ENCODE data around the gene EHBP1.

Gene EHBP1

GRCh38 chr2:62933398-62933917 lies 227.9 kb downstream of the EHBP1 start:
- Histone ChIP-seq H3K9ac (ENCODE audit: insufficient read length, low read depth) (no peak overlapping the region), H3K36me3 (ENCODE audit: insufficient read depth, insufficient read length, low read length) (no peaks in the 10 kb centered on the region), H3K27me3 (ENCODE audit: insufficient read depth, insufficient read length) (no peaks in the 10 kb centered on the region), H3K9me3 (ENCODE audit: insufficient read depth, low read length) (no peaks in the 10 kb centered on the region), H3K4me3 (ENCODE audit: insufficient read length, low read depth) (no peak overlapping the region), H3K4me1 (ENCODE audit: insufficient read depth, insufficient read length) (no peaks in the 10 kb centered on the region)
- TF ChIP-seq YY1 (IDR thresholded peaks at IDR 0.05; ENCODE audit: insufficient read depth, insufficient read length) (no peak), ZNF274 (IDR thresholded peaks at IDR 0.05; ENCODE audit: low read depth, low read length) (no peak), SUZ12 (IDR thresholded peaks at IDR 0.05; ENCODE audit: extremely low read depth, insufficient read depth, insufficient read length) (no peak)
- DNase-seq (ENCODE audit: low read depth, low spot score) = no peak

GRCh38 chr2:62934517-62934916 lies 229.0 kb downstream of the EHBP1 start:
- DNase-seq (ENCODE audit: low read depth, low spot score) = no peak
- H3K9ac ChIP-seq (ENCODE audit: insufficient read length, low read depth) = no peak overlapping the region
- no peaks in the 10 kb centered on the region for H3K9me3 ChIP-seq (ENCODE audit: insufficient read depth, low read length)
- no peak overlapping the region for H3K4me3 ChIP-seq (ENCODE audit: insufficient read length, low read depth)
- no peaks in the 10 kb centered on the region for H3K36me3 ChIP-seq (ENCODE audit: insufficient read depth, insufficient read length, low read length)
- TF ChIP-seq ZNF274 (IDR thresholded peaks at IDR 0.05; ENCODE audit: low read depth, low read length) (no peak), YY1 (IDR thresholded peaks at IDR 0.05; ENCODE audit: insufficient read depth, insufficient read length) (no peak), SUZ12 (IDR thresholded peaks at IDR 0.05; ENCODE audit: extremely low read depth, insufficient read depth, insufficient read length) (no peak)
- no peaks in the 10 kb centered on the region for H3K4me1 ChIP-seq (ENCODE audit: insufficient read depth, insufficient read length)
- H3K27me3 ChIP-seq (ENCODE audit: insufficient read depth, insufficient read length) = no peaks in the 10 kb centered on the region

GRCh38 chr2:62938126-62938525 lies 232.6 kb downstream of the EHBP1 start:
- H3K9me3 ChIP-seq (ENCODE audit: insufficient read depth, low read length) = no peaks in the 10 kb centered on the region
- H3K9ac ChIP-seq (ENCODE audit: insufficient read length, low read depth) = no peak overlapping the region
- DNase-seq (ENCODE audit: low read depth, low spot score) = no peak
- H3K36me3 ChIP-seq (ENCODE audit: insufficient read depth, insufficient read length, low read length) = no peaks in the 10 kb centered on the region
- H3K4me1 ChIP-seq (ENCODE audit: insufficient read depth, insufficient read length) = no peaks in the 10 kb centered on the region
- no peaks in the 10 kb centered on the region for H3K27me3 ChIP-seq (ENCODE audit: insufficient read depth, insufficient read length)
- no peak for TF ChIP-seq SUZ12 (IDR thresholded peaks at IDR 0.05; ENCODE audit: extremely low read depth, insufficient read depth, insufficient read length)
- H3K4me3 ChIP-seq (ENCODE audit: insufficient read length, low read depth) = no peak overlapping the region

DNA sequence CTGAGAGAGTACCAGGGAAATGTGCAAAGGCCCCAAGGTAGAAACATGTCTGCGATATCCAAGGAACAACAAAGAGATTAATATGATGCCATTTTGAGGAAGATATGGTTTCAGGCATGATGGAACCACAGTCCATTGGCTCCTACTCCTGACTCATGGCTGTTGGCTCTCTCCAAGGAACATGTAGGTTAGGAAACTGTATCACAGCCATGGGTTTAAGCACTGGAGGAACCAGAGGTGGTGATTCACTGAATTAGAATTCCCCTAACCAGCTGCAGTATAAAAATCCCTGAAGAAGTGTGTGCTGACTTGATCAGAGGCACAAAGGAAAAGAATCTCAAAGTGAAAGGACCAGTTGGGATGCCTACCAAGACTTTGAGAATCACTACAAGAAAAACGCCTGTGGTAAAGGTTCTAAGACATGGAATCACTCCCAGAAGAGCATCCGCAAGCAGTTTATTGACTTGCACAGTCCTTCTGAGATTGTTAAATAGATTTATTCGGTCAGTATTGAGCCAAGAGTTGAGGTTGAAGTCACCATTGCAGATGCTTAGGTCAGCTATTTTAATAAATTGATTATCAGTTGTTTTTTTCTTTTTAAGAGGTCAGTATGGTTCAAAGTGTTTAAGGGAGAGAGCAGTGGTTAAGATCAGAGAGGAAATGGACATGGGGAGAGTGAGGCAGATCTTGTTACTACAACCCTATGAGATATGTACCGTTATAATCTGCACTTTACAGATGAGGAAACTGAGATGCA lies 234.4 kb downstream of the EHBP1 start:
- H3K4me1 ChIP-seq (ENCODE audit: insufficient read depth, insufficient read length) = no peaks in the 10 kb centered on the region
- no peaks in the 10 kb centered on the region for H3K27me3 ChIP-seq (ENCODE audit: insufficient read depth, insufficient read length)
- H3K4me3 ChIP-seq (ENCODE audit: insufficient read length, low read depth) = no peak overlapping the region
- TF ChIP-seq ZNF274 (IDR thresholded peaks at IDR 0.05; ENCODE audit: low read depth, low read length) (no peak), SUZ12 (IDR thresholded peaks at IDR 0.05; ENCODE audit: extremely low read depth, insufficient read depth, insufficient read length) (no peak), YY1 (IDR thresholded peaks at IDR 0.05; ENCODE audit: insufficient read depth, insufficient read length) (no peak)
- no peaks in the 10 kb centered on the region for H3K9me3 ChIP-seq (ENCODE audit: insufficient read depth, low read length)
- no peak overlapping the region for H3K9ac ChIP-seq (ENCODE audit: insufficient read length, low read depth)
- no peaks in the 10 kb centered on the region for H3K36me3 ChIP-seq (ENCODE audit: insufficient read depth, insufficient read length, low read length)
- DNase-seq (ENCODE audit: low read depth, low spot score) = no peak

DNA sequence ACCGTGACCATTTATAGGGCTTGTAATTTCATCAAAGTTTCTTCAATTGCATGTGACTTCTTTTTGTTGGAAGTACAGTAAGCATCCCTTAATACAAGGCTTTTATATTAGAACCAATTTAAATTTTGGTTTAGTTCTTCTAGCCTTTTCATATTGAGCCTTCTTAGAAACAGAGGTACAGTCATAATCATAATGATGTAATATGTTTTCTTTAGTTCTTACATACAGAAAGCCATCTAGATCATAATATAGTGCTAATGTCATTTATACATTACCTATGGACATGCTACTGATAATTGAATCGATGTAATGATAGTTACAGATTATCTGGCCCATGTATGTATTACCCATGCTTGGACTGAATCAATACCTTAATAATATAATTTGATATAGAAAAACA lies 235.2 kb downstream of the EHBP1 start:
- no peaks in the 10 kb centered on the region for H3K9me3 ChIP-seq (ENCODE audit: insufficient read depth, low read length)
- H3K9ac ChIP-seq (ENCODE audit: insufficient read length, low read depth) = no peak overlapping the region
- no peak for DNase-seq (ENCODE audit: low read depth, low spot score)
- no peaks in the 10 kb centered on the region for H3K27me3 ChIP-seq (ENCODE audit: insufficient read depth, insufficient read length)
- TF ChIP-seq ZNF274 (IDR thresholded peaks at IDR 0.05; ENCODE audit: low read depth, low read length) (no peak), SUZ12 (IDR thresholded peaks at IDR 0.05; ENCODE audit: extremely low read depth, insufficient read depth, insufficient read length) (no peak), YY1 (IDR thresholded peaks at IDR 0.05; ENCODE audit: insufficient read depth, insufficient read length) (no peak)
- H3K36me3 ChIP-seq (ENCODE audit: insufficient read depth, insufficient read length, low read length) = no peaks in the 10 kb centered on the region
- H3K4me1 ChIP-seq (ENCODE audit: insufficient read depth, insufficient read length) = no peaks in the 10 kb centered on the region
- no peak overlapping the region for H3K4me3 ChIP-seq (ENCODE audit: insufficient read length, low read depth)

DNA sequence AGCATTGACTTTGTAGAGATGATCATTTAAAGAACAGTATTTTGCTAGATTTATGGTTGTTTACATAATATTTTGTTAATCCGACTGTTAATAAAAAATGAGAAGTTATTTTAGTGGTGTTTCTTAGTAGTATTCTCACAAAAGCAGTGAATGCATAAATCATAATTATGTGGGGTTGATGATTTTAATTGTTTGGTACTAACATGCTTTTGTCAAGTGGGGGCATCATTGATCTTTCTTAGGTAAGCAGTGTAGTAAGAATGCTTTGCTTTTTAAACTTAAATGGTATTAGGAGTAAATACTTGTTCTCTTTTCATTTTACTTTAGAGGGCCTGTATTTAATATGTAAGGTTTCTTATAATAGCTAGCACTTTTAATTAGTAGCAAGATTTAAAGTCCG lies 235.9 kb downstream of the EHBP1 start:
- Histone ChIP-seq H3K4me1 (ENCODE audit: insufficient read depth, insufficient read length) (no peaks in the 10 kb centered on the region), H3K27me3 (ENCODE audit: insufficient read depth, insufficient read length) (no peaks in the 10 kb centered on the region), H3K4me3 (ENCODE audit: insufficient read length, low read depth) (no peak overlapping the region), H3K9ac (ENCODE audit: insufficient read length, low read depth) (no peak overlapping the region), H3K9me3 (ENCODE audit: insufficient read depth, low read length) (no peaks in the 10 kb centered on the region), H3K36me3 (ENCODE audit: insufficient read depth, insufficient read length, low read length) (no peaks in the 10 kb centered on the region)
- no peak for DNase-seq (ENCODE audit: low read depth, low spot score)
- no peak for TF ChIP-seq ZNF274 (IDR thresholded peaks at IDR 0.05; ENCODE audit: low read depth, low read length)
- TF ChIP-seq SUZ12 (IDR thresholded peaks at IDR 0.05; ENCODE audit: extremely low read depth, insufficient read depth, insufficient read length) = no peak
- TF ChIP-seq YY1 (IDR thresholded peaks at IDR 0.05; ENCODE audit: insufficient read depth, insufficient read length) = no peak

DNA sequence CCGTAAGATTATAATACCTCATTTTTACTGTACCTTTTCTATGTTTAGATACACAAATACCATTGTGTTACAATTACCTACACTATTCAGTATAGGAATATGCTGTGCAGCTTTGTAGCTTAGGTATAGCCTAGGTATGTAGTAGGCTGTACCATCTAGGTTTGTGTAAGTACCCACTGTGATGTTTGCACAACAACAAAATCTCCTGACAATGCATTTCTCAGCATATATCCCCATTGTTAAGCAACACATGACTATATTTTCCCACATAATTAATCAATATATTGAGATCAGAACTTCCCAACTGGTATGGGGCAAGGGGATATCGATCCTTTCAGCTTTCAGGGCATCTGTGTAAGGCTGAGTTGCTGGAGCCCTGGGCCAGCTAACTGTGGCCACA lies 238.8 kb downstream of the EHBP1 start:
- Histone ChIP-seq H3K9ac (ENCODE audit: insufficient read length, low read depth) (no peak overlapping the region), H3K36me3 (ENCODE audit: insufficient read depth, insufficient read length, low read length) (no peaks in the 10 kb centered on the region), H3K27me3 (ENCODE audit: insufficient read depth, insufficient read length) (no peaks in the 10 kb centered on the region), H3K4me1 (ENCODE audit: insufficient read depth, insufficient read length) (no peaks in the 10 kb centered on the region), H3K9me3 (ENCODE audit: insufficient read depth, low read length) (no peaks in the 10 kb centered on the region), H3K4me3 (ENCODE audit: insufficient read length, low read depth) (no peak overlapping the region)
- no peak for DNase-seq (ENCODE audit: low read depth, low spot score)
- TF ChIP-seq SUZ12 (IDR thresholded peaks at IDR 0.05; ENCODE audit: extremely low read depth, insufficient read depth, insufficient read length) (no peak), YY1 (IDR thresholded peaks at IDR 0.05; ENCODE audit: insufficient read depth, insufficient read length) (no peak), ZNF274 (IDR thresholded peaks at IDR 0.05; ENCODE audit: low read depth, low read length) (no peak)
